Rectal smooth muscle tissue (tissue), 1 donor: ENCODE results near the gene MRC2.
"Not testable (repeated sequence)": the region's sequence is repeated elsewhere in the genome, so short reads cannot be mapped to it uniquely, and the experiment has no call there.

ENCODE experiments used
- H3K27ac ChIP-seq: one replicate; pipeline ENCODE4 v1.7.0; 2013; ENCODE audit warnings: low read depth, low read length, inconsistent platforms
- H3K27me3 ChIP-seq: one replicate; pipeline ENCODE4 v1.7.0; 2013; ENCODE audit warnings: low read length; ENCODE audit not compliant: control insufficient read depth, insufficient read depth
- H3K36me3 ChIP-seq: one replicate; pipeline ENCODE4 v1.7.0; 2013; ENCODE audit warnings: low read length; ENCODE audit not compliant: control insufficient read depth, insufficient read depth
- H3K4me1 ChIP-seq: one replicate; pipeline ENCODE4 v1.7.0; 2013; ENCODE audit warnings: low read length; ENCODE audit not compliant: control insufficient read depth, insufficient read depth
- H3K4me3 ChIP-seq: one replicate; pipeline ENCODE4 v1.7.0; 2013; ENCODE audit warnings: low read length
- H3K9ac ChIP-seq: one replicate; pipeline ENCODE4 v1.7.0; 2013; ENCODE audit warnings: low read length

Gene MRC2

DNA sequence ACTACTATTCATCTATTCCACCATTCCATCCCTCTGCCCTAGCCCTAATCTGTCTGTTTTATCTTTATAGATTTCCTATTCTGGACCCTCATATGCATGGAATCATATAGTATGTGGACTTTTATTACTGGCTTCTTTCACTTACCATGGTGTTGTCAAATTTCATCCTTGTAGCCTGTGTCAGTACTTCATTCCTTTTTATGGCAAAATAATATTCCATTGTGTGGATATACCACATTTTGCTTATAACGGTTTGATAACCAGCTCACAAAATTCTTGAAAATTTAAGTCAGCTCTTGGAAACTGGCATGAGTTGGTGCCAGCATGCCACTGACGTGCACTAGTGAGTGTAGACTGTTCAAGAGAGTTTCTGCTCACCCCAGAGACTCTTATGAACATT is 30.3 kb upstream of the MRC2 start:
- no peak overlapping the region for H3K9ac ChIP-seq
- H3K27ac ChIP-seq = no peak overlapping the region
- H3K4me3 ChIP-seq = no peak overlapping the region
- no peaks in the 10 kb centered on the region for H3K27me3 ChIP-seq
- no peaks in the 10 kb centered on the region for H3K4me1 ChIP-seq
- peaks cover 27% of the 10 kb centered on the region for H3K36me3 ChIP-seq

DNA sequence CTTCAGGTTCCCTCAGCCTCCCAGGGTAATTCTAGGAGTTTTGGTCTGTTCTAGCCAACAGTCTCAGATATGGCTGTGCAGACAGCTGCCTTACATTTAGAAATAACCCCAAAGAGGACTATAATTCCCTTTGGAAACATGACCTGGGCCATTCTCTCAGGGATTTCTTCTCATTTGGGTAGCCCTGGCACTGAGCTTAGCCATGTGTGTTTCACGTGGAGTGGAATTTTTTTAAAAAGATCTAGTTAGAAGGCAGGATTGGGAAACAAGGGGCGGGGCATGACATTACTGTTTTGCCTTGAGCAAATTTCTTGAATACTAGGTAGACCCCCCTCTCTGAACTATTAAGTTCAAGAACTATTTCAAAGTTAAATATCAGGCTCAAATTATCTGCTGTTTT is 29.6 kb upstream of the MRC2 start:
- Histone ChIP-seq H3K9ac (no peak overlapping the region), H3K4me1 (no peaks in the 10 kb centered on the region), H3K27ac (no peak overlapping the region), H3K27me3 (no peaks in the 10 kb centered on the region), H3K36me3 (peaks cover 34% of the 10 kb centered on the region), H3K4me3 (no peak overlapping the region)

DNA sequence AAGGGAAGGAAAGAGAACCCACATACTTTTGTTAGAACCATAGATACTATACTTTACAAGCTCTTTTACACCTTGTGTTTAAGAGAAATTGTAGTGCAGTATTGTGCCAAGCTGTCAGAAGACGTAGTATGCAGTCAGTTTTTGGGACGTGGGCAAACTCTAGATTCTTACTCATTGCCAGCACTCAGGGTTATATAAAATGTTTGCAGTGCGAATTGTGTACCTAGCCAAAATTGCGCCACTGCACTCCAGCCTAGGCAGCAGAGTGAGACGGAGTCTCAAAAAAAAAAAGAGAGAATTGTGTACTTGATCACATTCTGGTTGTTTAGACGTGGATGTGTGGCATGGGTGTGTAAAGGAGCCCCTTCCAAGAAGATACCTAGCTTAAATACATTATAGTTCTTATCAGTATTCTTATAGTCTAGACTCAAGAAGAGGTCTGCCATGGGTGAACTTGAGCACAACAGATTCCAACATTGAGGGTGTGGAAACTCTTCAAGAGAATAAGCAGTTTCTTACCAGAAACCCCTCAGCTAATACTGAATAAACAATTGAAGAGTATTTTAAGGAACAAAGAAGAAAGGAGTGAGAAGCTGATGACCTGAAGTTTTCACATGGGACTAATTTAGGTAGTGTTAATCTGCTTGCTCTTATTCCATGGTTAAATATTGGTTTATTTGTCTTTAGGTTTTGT is 27.4 kb upstream of the MRC2 start:
- H3K36me3 ChIP-seq = peaks cover 31% of the 10 kb centered on the region
- H3K9ac ChIP-seq = no peak overlapping the region
- H3K4me1 ChIP-seq = no peaks in the 10 kb centered on the region
- no peak overlapping the region for H3K4me3 ChIP-seq
- no peak overlapping the region for H3K27ac ChIP-seq
- no peaks in the 10 kb centered on the region for H3K27me3 ChIP-seq

DNA sequence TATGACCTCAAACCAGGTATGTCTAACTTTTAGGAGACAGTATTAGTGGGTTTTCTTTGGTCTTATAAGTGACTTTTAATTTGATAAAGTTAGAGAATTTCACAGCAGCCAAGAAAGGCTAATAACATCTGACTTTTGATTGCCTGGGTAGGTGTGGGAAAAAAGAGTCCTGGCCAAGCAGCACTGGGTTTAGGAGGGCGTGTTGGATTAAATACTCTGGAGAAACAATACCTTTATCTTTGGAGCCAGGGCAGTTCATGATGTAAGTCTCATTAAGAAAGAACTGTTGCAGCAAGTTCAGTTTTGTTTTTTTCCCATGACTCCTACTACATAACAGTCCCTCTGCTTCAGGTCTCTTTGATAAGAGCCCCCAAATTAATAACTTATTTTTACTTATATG is 26.7 kb upstream of the MRC2 start:
- Histone ChIP-seq H3K36me3 (peaks cover 31% of the 10 kb centered on the region), H3K27ac (no peak overlapping the region), H3K9ac (no peak overlapping the region)

DNA sequence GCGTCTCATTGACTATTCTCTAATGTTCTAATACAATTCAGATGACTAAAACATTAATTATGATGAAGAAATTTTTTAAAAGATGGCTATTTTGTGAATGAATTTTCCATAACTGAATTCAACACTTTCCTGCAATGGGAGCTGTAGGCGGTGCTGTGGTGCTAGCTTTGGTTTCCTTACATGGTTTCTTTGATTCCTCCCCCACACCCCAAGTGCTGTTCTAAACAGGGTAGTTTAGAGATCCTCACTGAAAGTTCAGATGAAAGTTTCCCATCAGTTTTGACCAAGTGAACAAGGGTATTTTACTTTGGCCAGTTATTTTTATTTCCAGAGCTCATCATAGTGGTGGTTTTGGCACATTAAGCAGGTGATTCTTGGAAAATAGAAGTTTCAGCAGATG is 26.0 kb upstream of the MRC2 start:
- Histone ChIP-seq H3K4me3 (no peak overlapping the region), H3K27me3 (no peaks in the 10 kb centered on the region), H3K4me1 (no peaks in the 10 kb centered on the region), H3K9ac (no peak overlapping the region), H3K27ac (no peak overlapping the region), H3K36me3 (peaks cover 30% of the 10 kb centered on the region)

More for the DNA sequence above, 26.7 kb upstream of the MRC2 start:
- no peaks in the 10 kb centered on the region for H3K27me3 ChIP-seq
- H3K4me1 ChIP-seq = no peaks in the 10 kb centered on the region
- no peak overlapping the region for H3K4me3 ChIP-seq

DNA sequence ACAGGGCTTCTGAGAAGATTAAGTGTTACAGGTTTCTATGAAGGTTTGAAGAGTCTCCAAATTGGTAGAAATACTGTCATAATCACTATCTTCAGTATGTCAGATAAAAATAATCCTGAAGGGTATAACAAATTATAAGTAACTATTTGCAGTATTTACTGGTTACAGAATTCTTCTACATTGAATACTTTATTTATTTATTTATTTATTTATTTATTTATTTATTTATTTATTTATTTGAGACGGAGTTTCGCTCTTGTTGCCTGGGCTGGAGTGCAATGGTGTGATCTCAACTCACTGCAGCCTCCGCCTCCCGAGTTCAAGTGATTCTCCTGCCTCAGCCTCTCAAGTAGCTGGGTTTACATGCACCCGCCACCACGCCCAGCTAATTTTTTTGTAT is 23.7 kb upstream of the MRC2 start:
- H3K4me3 ChIP-seq, H3K4me1 ChIP-seq, H3K27ac ChIP-seq, H3K9ac ChIP-seq, H3K27me3 ChIP-seq: not testable (repeated sequence)
- H3K36me3 ChIP-seq = peaks cover 30% of the 10 kb centered on the region

DNA sequence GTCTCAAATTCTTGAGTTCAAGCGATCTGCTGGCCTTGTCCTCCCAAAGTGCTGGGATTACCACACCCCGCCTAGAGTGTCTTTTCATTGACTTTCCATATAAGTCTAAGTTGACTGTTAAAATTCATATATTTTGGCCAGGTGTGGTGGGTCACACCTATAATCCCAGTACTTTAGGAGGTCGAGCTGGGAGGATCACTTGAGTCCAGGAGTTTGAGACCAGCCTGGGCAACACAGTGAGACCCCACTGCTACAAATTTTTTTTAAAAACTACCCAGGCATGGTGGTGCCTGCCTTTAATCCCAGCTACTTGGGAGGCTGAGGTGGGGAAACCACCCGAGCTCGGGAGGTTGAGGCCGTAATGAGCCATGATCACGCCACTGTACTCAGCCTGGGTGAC is 21.9 kb upstream of the MRC2 start:
- Histone ChIP-seq H3K36me3 (peaks cover 33% of the 10 kb centered on the region), H3K27me3 (no peaks in the 10 kb centered on the region), H3K4me3 (no peak overlapping the region), H3K9ac (no peak overlapping the region), H3K27ac (no peak overlapping the region), H3K4me1 (no peaks in the 10 kb centered on the region)

DNA sequence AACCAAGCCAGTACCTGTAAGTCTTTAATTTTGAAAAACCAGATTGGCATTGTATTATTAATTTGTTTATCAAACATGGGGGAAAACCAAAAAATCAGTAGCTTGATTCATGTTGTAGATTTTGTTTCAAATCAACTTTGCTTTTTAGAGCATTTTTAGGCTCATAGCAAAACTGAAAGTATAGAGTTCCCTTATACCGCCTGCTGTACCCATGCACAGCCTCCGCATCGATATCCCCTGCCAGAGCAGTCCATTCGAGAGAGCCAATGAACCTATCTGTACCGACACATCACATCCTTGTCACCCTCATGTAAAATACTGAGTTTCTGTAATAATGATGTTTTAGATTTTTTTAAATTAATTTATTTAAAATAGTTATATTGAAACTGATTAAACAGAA is 16.2 kb upstream of the MRC2 start:
- Histone ChIP-seq H3K4me3 (no peak overlapping the region), H3K4me1 (no peaks in the 10 kb centered on the region), H3K27me3 (no peaks in the 10 kb centered on the region), H3K27ac (no peak overlapping the region), H3K36me3 (peaks cover 31% of the 10 kb centered on the region), H3K9ac (no peak overlapping the region)

DNA sequence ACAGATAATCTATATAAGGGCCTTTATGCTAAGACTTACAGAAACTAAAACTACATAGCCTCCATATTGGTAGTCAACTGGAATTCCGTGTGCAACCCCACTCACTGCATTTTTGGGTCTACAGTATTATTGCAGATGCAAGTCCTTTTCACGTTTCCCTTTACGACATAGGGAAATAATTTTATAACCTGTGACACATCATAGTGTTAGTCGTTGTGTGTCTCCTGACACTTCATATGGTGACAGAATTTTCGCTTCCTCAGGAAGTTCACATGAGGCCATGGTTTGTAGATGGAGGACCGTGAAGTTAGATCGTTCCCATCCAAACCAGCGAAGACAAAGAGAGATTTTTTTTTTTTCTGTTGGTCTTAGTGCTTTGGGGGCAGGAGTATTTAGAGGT is 15.7 kb upstream of the MRC2 start:
- Histone ChIP-seq H3K4me1 (no peaks in the 10 kb centered on the region), H3K27ac (no peak overlapping the region), H3K36me3 (peaks cover 32% of the 10 kb centered on the region), H3K27me3 (no peaks in the 10 kb centered on the region), H3K9ac (no peak overlapping the region), H3K4me3 (no peak overlapping the region)

DNA sequence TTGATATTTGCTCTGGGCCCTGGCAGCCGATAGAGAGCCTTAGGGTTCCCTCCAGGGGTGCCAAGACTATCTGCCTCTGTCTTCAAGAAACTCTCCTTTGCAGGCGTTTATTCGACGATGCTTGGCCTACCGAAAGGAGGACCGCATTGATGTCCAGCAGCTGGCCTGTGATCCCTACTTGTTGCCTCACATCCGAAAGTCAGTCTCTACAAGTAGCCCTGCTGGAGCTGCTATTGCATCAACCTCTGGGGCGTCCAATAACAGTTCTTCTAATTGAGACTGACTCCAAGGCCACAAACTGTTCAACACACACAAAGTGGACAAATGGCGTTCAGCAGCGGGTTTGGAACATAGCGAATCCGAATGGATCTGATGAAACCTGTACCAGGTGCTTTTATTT is 15.2 kb upstream of the MRC2 start:
- H3K27ac ChIP-seq, H3K4me1 ChIP-seq, H3K27me3 ChIP-seq, H3K4me3 ChIP-seq, H3K9ac ChIP-seq: not testable (repeated sequence)
- H3K36me3 ChIP-seq = peaks cover 32% of the 10 kb centered on the region

DNA sequence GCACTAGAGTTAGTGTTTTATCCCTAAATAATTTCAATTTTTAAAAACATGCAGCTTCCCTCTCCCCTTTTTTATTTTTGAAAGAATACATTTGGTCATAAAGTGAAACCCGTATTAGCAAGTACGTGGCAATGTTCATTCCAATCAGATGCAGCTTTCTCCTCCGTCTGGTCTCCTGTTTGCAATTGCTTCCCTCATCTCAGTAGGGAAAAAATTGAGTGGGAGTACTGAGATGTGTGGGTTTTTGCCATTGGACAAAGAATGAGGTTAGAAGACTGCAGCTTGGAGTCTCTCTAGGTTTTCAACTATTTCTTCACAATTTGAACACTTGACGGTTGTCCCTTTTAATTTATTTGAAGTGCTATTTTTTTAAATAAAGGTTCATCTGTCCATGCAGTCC is 14.4 kb upstream of the MRC2 start:
- H3K9ac ChIP-seq, H3K4me3 ChIP-seq, H3K27ac ChIP-seq, H3K4me1 ChIP-seq, H3K27me3 ChIP-seq: not testable (repeated sequence)
- peaks cover 25% of the 10 kb centered on the region for H3K36me3 ChIP-seq

DNA sequence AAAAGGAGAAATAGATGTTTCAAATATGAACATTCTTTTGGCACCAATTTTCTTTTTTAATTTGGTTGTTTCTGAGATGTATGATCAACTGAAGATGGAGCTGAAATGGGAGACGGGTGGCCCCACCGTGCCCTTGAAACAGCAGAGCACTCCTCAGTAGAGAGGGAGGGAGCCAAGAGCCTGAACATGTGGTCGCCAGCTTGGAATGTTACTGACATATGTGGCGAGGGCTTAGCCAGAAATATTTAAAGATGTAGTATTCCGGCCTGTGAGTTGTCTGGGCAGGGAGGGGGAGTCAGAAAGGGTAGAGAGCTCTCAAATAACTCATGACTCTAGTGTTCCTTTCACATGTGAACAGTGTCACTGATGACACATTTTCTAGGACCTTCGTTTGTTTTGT is 13.3 kb upstream of the MRC2 start:
- no peaks in the 10 kb centered on the region for H3K27me3 ChIP-seq
- no peak overlapping the region for H3K27ac ChIP-seq
- no peak overlapping the region for H3K9ac ChIP-seq
- H3K36me3 ChIP-seq = peaks cover 22% of the 10 kb centered on the region
- no peaks in the 10 kb centered on the region for H3K4me1 ChIP-seq
- H3K4me3 ChIP-seq = no peak overlapping the region

DNA sequence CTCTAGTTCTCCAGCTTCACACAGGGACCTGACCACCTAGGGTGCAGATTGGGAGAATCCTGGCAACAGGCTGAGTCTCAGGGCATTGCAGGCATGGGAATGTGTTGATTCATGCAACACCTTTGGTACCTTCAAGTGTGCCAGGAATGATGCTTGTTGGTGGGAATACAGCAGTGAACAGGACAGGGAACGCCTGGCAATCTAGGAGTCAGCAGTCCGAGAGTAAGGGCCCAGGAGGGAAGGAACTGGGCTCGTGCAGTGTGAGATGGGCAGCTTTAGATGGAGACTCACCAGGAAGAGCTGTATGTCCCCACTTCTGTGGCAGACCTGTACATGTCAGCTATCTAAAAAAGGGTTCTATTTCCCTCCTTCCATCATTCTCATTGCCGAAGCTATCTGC is 12.0 kb upstream of the MRC2 start:
- Histone ChIP-seq H3K36me3 (peaks cover 15% of the 10 kb centered on the region), H3K27ac (no peak overlapping the region), H3K9ac (no peak overlapping the region), H3K27me3 (no peaks in the 10 kb centered on the region), H3K4me1 (no peaks in the 10 kb centered on the region), H3K4me3 (no peak overlapping the region)
